Measurements from ENCODE around the gene CCDC194.

GRCh38 chr19:17358395-17358794, 35.6 kb downstream of the CCDC194 start:
- TF ChIP-seq CTCF (IDR thresholded peaks at IDR 0.05; ENCODE audit: borderline replicate concordance, extremely low read depth, low read length, poor library complexity, severe bottlenecking) (no peak), EZH2 (IDR thresholded peaks at IDR 0.05; ENCODE audit: borderline replicate concordance, low read depth, low read length, severe bottlenecking) (no peak)
